Measurements from ENCODE around the gene GJC1. TPM values are rescaled to one million over a fixed set of nuclear protein-coding genes. Genes with fewer than 3 reads are reported as not detected.
A peak's percentile ranks its signal among the peaks of the same experiment; 100 is the strongest.

Gene GJC1
- total RNA-seq, 5 donors from 2014 or later (not counting 1 experiment from before 2014, with no cell fraction given) = 0.09 to 0.93 (median 0.30) TPM; not detected in 2

DNA sequence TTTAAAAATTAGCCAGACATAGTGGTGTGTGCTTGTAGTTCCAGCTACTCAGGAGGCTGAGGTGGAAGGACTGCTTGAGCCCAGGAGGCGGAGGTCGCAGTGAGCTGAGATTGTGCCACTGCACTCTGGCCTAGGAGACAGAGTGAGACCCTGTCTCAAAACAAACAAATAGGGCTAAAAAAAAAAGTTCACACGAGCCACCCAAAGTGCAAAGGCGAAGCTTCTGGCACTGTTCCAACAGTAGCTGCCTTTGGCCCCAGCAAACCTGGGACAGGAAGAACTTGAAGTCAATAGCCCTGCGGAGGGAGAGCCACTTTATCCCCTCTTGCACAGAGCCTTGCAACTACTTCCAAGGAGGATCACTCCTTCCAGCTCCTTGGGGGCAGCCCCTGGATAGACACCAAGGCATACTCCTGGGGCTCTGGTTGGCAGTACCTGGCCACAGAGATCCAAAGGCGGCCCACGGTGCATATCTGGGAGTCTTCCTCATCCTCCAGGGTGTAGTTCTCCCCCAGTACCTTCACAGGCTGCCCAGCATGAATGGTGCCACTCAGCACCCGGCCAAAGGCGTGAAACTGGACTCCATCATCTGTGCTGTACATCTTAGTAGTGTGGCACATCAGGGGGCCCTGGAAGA lies 32.3 kb upstream of the GJC1 start:
- ChIA-PET POLR2A (no interaction called here), CTCF (interaction anchor here (0.8 to 1.1 kb wide), 3 partner anchors 14 to 87 kb away, joined by 3 read pairs; no protein-coding TSS in a partner anchor)
- Mint-ChIP-seq H3K27ac (no peak overlapping the region), H3K9me3 (no peaks in the 10 kb centered on the region), H3K4me1 (no peaks in the 10 kb centered on the region), H3K4me3 (no peak overlapping the region), H3K27me3 (no peaks in the 10 kb centered on the region), H3K36me3 (peaks cover 40% of the 10 kb centered on the region)
- no peaks in the 10 kb centered on the region for H3K27me3 ChIP-seq (replicated peaks in 1 of 2; ENCODE audit: control insufficient read depth in 2 of 2, extremely low read depth in 1 of 2, insufficient read depth in 2 of 2, low read length in 1 of 2)
- no peaks in the 10 kb centered on the region for H3K9me3 ChIP-seq
- ATAC-seq (replicated peaks in 1 of 4) = no peak
- H3K4me3 ChIP-seq (ENCODE audit: control insufficient read depth in 1 of 2, extremely low read depth in 1 of 2, low read length in 1 of 2) = no peak overlapping the region
- no peak for DNase-seq
- H3K36me3 ChIP-seq (ENCODE audit: control insufficient read depth in 2 of 2, extremely low read depth in 1 of 2, insufficient read depth in 1 of 2, low read length in 1 of 2) = peaks cover 17 to 71% of the 10 kb centered on the region in 2 donors
- H3K27ac ChIP-seq (ENCODE audit: low read length) = no peak overlapping the region
- 94% methylated on average over 9 of the region's 9 CpGs for WGBS (ENCODE audit: insufficient coverage)
- H3K4me1 ChIP-seq (ENCODE audit: control insufficient read depth in 1 of 2, extremely low read depth in 1 of 2, insufficient read depth in 2 of 2, low read length in 2 of 2) = no peaks in the 10 kb centered on the region

DNA sequence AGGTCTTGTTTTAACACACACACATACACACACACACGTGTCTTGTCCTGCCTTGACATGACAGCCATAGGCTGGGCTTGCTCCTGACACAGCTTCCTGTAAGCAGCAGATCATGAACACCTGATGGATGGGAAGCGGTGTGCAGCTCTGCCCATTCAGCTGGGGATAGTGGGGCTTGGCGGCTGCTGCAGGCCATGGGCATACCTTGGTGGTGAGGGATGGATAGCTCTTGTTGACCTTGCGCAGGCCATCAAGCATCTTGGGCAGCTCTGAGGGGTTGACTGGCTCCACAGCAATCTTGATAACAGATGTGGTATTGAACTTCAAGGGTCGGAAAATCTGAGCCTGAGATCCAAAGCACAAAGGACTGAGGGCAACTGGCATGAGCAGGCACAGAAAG lies 29.6 kb upstream of the GJC1 start:
- H3K4me1 Mint-ChIP-seq = no peaks in the 10 kb centered on the region
- Histone ChIP-seq H3K36me3 (ENCODE audit: control insufficient read depth in 2 of 2, extremely low read depth in 1 of 2, insufficient read depth in 1 of 2, low read length in 1 of 2) (peaks cover 26 to 90% of the 10 kb centered on the region in 2 donors), H3K4me3 (ENCODE audit: control insufficient read depth in 1 of 2, extremely low read depth in 1 of 2, low read length in 1 of 2) (no peak overlapping the region), H3K27me3 (replicated peaks in 1 of 2; ENCODE audit: control insufficient read depth in 2 of 2, extremely low read depth in 1 of 2, insufficient read depth in 2 of 2, low read length in 1 of 2) (no peaks in the 10 kb centered on the region), H3K9me3 (no peaks in the 10 kb centered on the region), H3K4me1 (ENCODE audit: control insufficient read depth in 1 of 2, extremely low read depth in 1 of 2, insufficient read depth in 2 of 2, low read length in 2 of 2) (no peaks in the 10 kb centered on the region), H3K27ac (ENCODE audit: low read length) (no peak overlapping the region)
- H3K9me3 Mint-ChIP-seq = no peaks in the 10 kb centered on the region
- ChIA-PET CTCF (interaction anchor here in 1 of 2 donors (0.5 to 0.6 kb wide), 2 partner anchors 26 to 1346 kb away, joined by 3 to 4 read pairs; no protein-coding TSS in a partner anchor), POLR2A (no interaction called here)
- H3K27me3 Mint-ChIP-seq = no peaks in the 10 kb centered on the region
- ATAC-seq (replicated peaks in 1 of 4) (no peak), DNase-seq (no peak)
- H3K4me3 Mint-ChIP-seq = no peak overlapping the region
- H3K27ac Mint-ChIP-seq = no peak overlapping the region
- peaks cover 50% of the 10 kb centered on the region for H3K36me3 Mint-ChIP-seq
- WGBS (ENCODE audit: insufficient coverage) = 91% methylated on average over 3 of the region's 5 CpGs

DNA sequence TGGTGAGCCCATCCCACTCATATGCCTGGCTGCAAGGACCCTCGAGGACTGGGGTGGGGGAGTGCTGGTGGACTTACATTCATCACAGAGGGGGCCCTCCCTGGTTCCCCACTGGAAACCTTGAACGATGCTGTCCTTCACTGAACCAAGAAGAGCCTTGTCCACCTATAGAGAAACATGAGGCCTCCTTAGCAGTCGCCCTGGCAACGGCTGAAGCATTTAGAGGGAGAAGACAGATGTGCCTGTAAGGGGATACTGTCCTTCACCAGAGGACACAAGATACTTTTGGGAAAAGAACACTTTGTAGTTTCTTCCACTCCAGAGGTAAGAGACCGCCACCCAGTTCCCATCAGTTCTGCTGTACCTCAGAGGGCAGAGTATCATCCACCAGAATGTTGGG lies 24.1 kb upstream of the GJC1 start:
- Mint-ChIP-seq H3K27ac (no peak overlapping the region), H3K4me1 (no peaks in the 10 kb centered on the region), H3K27me3 (no peaks in the 10 kb centered on the region), H3K9me3 (no peaks in the 10 kb centered on the region), H3K4me3 (no peak overlapping the region), H3K36me3 (peaks cover 55% of the 10 kb centered on the region)
- 100% methylated on average over 1 of the region's 5 CpGs for WGBS (ENCODE audit: insufficient coverage)
- ChIA-PET POLR2A (no interaction called here), CTCF (no interaction called here)
- Histone ChIP-seq H3K27me3 (replicated peaks in 1 of 2; ENCODE audit: control insufficient read depth in 2 of 2, extremely low read depth in 1 of 2, insufficient read depth in 2 of 2, low read length in 1 of 2) (no peaks in the 10 kb centered on the region), H3K9me3 (no peaks in the 10 kb centered on the region), H3K4me1 (ENCODE audit: control insufficient read depth in 1 of 2, extremely low read depth in 1 of 2, insufficient read depth in 2 of 2, low read length in 2 of 2) (no peaks in the 10 kb centered on the region), H3K4me3 (ENCODE audit: control insufficient read depth in 1 of 2, extremely low read depth in 1 of 2, low read length in 1 of 2) (no peak overlapping the region), H3K36me3 (ENCODE audit: control insufficient read depth in 2 of 2, extremely low read depth in 1 of 2, insufficient read depth in 1 of 2, low read length in 1 of 2) (peaks cover 23 to 83% of the 10 kb centered on the region in 2 donors), H3K27ac (ENCODE audit: low read length) (no peak overlapping the region)
- ATAC-seq (replicated peaks in 1 of 4) = no peak
- no peak for DNase-seq

DNA sequence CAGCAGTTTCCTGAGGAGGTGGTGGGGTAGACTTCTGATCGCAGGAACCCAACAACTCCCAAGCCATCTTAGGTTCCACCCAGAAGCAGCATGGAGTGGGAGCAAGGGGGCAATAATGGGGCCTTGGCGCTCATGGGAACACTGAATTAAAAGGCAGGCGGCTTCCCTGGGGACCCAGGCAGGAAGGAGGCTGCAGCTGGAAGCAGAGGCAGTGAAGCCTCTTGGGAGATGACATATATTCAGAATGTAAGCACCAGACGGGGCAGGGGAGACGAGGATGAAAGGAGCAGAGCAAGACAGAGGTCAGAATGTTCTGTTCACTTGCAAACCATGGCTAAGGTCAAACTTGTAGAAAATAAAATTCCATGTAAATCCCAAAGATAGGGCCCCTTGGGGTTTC lies 20.5 kb upstream of the GJC1 start:
- no peak for DNase-seq
- no peak for ATAC-seq (replicated peaks in 1 of 4)
- 93% methylated on average over 4 of the region's 5 CpGs for WGBS (ENCODE audit: insufficient coverage)
- H3K36me3 Mint-ChIP-seq = peaks cover 41% of the 10 kb centered on the region
- H3K36me3 ChIP-seq (ENCODE audit: control insufficient read depth in 2 of 2, extremely low read depth in 1 of 2, insufficient read depth in 1 of 2, low read length in 1 of 2) = peaks cover 13 to 54% of the 10 kb centered on the region in 2 donors
- H3K4me3 ChIP-seq (ENCODE audit: control insufficient read depth in 1 of 2, extremely low read depth in 1 of 2, low read length in 1 of 2) = no peak overlapping the region
- no peaks in the 10 kb centered on the region for H3K27me3 Mint-ChIP-seq
- peak overlapping the region in 1 of 2 donors; percentile 44 for H3K27ac Mint-ChIP-seq
- no peaks in the 10 kb centered on the region for H3K9me3 ChIP-seq
- peaks cover 0 to 7% (median 0%) of the 10 kb centered on the region in 3 donors for H3K4me1 Mint-ChIP-seq
- H3K4me3 Mint-ChIP-seq = no peak overlapping the region
- CTCF ChIA-PET = no interaction called here
- no peaks in the 10 kb centered on the region for H3K4me1 ChIP-seq (ENCODE audit: control insufficient read depth in 1 of 2, extremely low read depth in 1 of 2, insufficient read depth in 2 of 2, low read length in 2 of 2)
- no peaks in the 10 kb centered on the region for H3K27me3 ChIP-seq (replicated peaks in 1 of 2; ENCODE audit: control insufficient read depth in 2 of 2, extremely low read depth in 1 of 2, insufficient read depth in 2 of 2, low read length in 1 of 2)
- POLR2A ChIA-PET = no interaction called here
- H3K27ac ChIP-seq (ENCODE audit: low read length) = no peak overlapping the region
- H3K9me3 Mint-ChIP-seq = no peaks in the 10 kb centered on the region

DNA sequence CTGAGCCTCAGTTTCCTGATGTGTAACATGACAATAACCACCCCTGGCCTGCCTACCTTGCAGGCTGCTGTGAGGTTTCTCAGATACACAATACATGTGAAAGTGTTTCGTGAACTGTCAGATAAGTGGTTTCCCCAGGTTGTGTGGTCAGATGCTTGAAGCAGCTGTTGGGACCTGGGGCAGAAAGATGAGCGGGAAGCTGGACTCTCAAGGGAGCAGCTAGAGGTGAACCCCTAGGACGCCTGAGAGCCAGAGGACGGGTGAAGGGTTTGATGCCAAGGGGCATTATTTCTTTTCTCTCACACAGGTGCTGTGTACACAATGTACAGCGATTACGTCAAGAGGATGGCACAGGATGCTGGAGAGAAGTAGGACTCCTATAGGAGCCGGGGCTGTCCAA lies 19.9 kb upstream of the GJC1 start:
- no peaks in the 10 kb centered on the region for H3K27me3 Mint-ChIP-seq
- no peak for DNase-seq
- H3K9me3 Mint-ChIP-seq = no peaks in the 10 kb centered on the region
- H3K27ac Mint-ChIP-seq = peak overlapping the region in 1 of 2 donors; percentile 44
- Histone ChIP-seq H3K9me3 (no peaks in the 10 kb centered on the region), H3K27me3 (replicated peaks in 1 of 2; ENCODE audit: control insufficient read depth in 2 of 2, extremely low read depth in 1 of 2, insufficient read depth in 2 of 2, low read length in 1 of 2) (no peaks in the 10 kb centered on the region), H3K4me1 (ENCODE audit: control insufficient read depth in 1 of 2, extremely low read depth in 1 of 2, insufficient read depth in 2 of 2, low read length in 2 of 2) (no peaks in the 10 kb centered on the region), H3K36me3 (ENCODE audit: control insufficient read depth in 2 of 2, extremely low read depth in 1 of 2, insufficient read depth in 1 of 2, low read length in 1 of 2) (peaks cover 10 to 48% of the 10 kb centered on the region in 2 donors), H3K27ac (ENCODE audit: low read length) (no peak overlapping the region), H3K4me3 (ENCODE audit: control insufficient read depth in 1 of 2, extremely low read depth in 1 of 2, low read length in 1 of 2) (no peak overlapping the region)
- no peak for ATAC-seq (replicated peaks in 1 of 4)
- H3K36me3 Mint-ChIP-seq = peaks cover 41% of the 10 kb centered on the region
- H3K4me1 Mint-ChIP-seq = peaks cover 0 to 7% (median 0%) of the 10 kb centered on the region in 3 donors
- POLR2A ChIA-PET = no interaction called here
- no peak overlapping the region for H3K4me3 Mint-ChIP-seq
- CTCF ChIA-PET = no interaction called here
- WGBS (ENCODE audit: insufficient coverage) = 40% methylated on average over 1 of the region's 7 CpGs

DNA sequence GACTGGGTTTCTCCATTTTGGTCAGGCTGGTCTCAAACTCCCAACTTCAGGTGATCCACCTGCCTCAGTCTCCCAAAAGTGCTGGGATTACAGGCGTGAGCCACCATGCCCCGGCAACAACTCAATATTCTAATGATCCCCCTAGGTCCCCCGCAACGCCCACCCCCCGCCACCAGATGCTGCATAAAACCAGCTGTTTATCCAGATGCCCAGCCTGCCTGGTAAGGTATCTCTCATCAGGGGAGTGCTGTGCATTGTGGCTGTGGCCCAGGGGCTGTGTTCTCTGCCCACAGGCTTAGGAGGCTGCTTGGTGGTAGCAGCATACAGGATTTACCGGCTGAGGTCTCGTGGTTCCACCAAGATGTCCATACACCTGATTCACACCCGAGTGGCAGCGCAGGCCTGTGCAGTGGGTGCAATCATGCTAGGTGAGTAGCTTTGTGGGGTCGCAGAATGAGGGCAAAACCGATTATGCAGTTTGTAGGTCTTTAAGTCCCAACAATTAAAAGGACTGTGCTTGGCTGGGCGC lies 18.9 kb upstream of the GJC1 start:
- H3K27me3 ChIP-seq (replicated peaks in 1 of 2; ENCODE audit: control insufficient read depth in 2 of 2, extremely low read depth in 1 of 2, insufficient read depth in 2 of 2, low read length in 1 of 2) = no peaks in the 10 kb centered on the region
- no peak overlapping the region for H3K27ac Mint-ChIP-seq
- CTCF ChIA-PET = interaction anchor here in 1 of 2 donors (0.6 kb wide), 1 partner anchor 153 kb away, joined by 4 read pairs; no protein-coding TSS in a partner anchor
- no peak overlapping the region for H3K4me3 Mint-ChIP-seq
- peaks cover 32% of the 10 kb centered on the region for H3K36me3 Mint-ChIP-seq
- no peaks in the 10 kb centered on the region for H3K27me3 Mint-ChIP-seq
- H3K9me3 ChIP-seq = no peaks in the 10 kb centered on the region
- H3K27ac ChIP-seq (ENCODE audit: low read length) = no peak overlapping the region
- peaks cover 10 to 38% of the 10 kb centered on the region in 2 donors for H3K36me3 ChIP-seq (ENCODE audit: control insufficient read depth in 2 of 2, extremely low read depth in 1 of 2, insufficient read depth in 1 of 2, low read length in 1 of 2)
- H3K4me3 ChIP-seq (ENCODE audit: control insufficient read depth in 1 of 2, extremely low read depth in 1 of 2, low read length in 1 of 2) = no peak overlapping the region
- WGBS (ENCODE audit: insufficient coverage) = 93% methylated on average over 5 of the region's 12 CpGs
- H3K9me3 Mint-ChIP-seq = no peaks in the 10 kb centered on the region
- H3K4me1 Mint-ChIP-seq = peaks cover 0 to 7% (median 0%) of the 10 kb centered on the region in 3 donors
- POLR2A ChIA-PET = no interaction called here
- H3K4me1 ChIP-seq (ENCODE audit: control insufficient read depth in 1 of 2, extremely low read depth in 1 of 2, insufficient read depth in 2 of 2, low read length in 2 of 2) = no peaks in the 10 kb centered on the region
- no peak for ATAC-seq (replicated peaks in 1 of 4)
- no peak for DNase-seq

Measured in T-cell (primary cell).